Body of pancreas (tissue), 4 donors: ENCODE results near the gene ZFHX2. TPM values are rescaled to one million over a fixed set of nuclear protein-coding genes. Genes with fewer than 3 reads are reported as not detected.
"Not testable (repeated sequence)": the region's sequence is repeated elsewhere in the genome, so short reads cannot be mapped to it uniquely, and the experiment has no call there.

ENCODE experiments used
- ATAC-seq: fragments of 150-250 bp; one replicate; pipeline ENCODE4 v1.9.1; 2016
- DNase-seq, 4 donors: peaks; one replicate each; pipeline ENCODE4 v3.0.0-alpha.2; 2019
- H3K27ac ChIP-seq, 4 donors: fragments of 200-600 bp; sonication (generic); 1 replicate in 3 of 4; 2 replicates in 1 of 4; pipeline versions ENCODE4 v1.5.1 to v1.6.1; 2016 to 2019; ENCODE audit warnings: mild to moderate bottlenecking in 1 of 4, mixed read lengths in 1 of 4, moderate library complexity in 1 of 4
- H3K27me3 ChIP-seq, 2 donors: fragments of 200-600 bp; sonication (generic); one replicate each; pipeline ENCODE4 v1.6.0; 2016; ENCODE audit warnings: mild to moderate bottlenecking in 1 of 2
- H3K36me3 ChIP-seq, 2 donors: fragments of 200-600 bp; sonication (generic); replicated peaks in 1 of 2; 2 replicates each; pipeline ENCODE4 v1.5.1; 2016; ENCODE audit warnings: low read depth in 2 of 2; ENCODE audit not compliant: insufficient read depth in 1 of 2
- H3K4me1 ChIP-seq: fragments of 200-600 bp; sonication (generic); one replicate; pipeline ENCODE4 v1.6.0; 2016
- H3K4me3 ChIP-seq, 2 donors: fragments of 200-600 bp; sonication (generic); 1 replicate in 1 of 2; 2 replicates in 1 of 2; pipeline ENCODE4 v1.5.1; 2016 to 2019
- H3K9me3 ChIP-seq, 3 donors: fragments of 200-600 bp; sonication (generic); 1 replicate in 2 of 3; 2 replicates in 1 of 3; pipeline ENCODE4 v1.5.1; 2016
- CTCF ChIP-seq, 7 experiments: fragments of 450-650 bp in 4 of 7; fragments of 200-600 bp in 3 of 7; sonication (generic) in 3 of 7; IDR thresholded peaks; one replicate each; pipeline ENCODE4 v1.5.1; 2016 to 2019; ENCODE audit warnings: antibody characterized with exemption in 7 of 7
- POLR2A ChIP-seq, 3 donors: fragments of 450-650 bp; IDR thresholded peaks; one replicate each; pipeline ENCODE4 v1.6.1; 2016; ENCODE audit warnings: antibody characterized with exemption in 3 of 3, mild to moderate bottlenecking in 2 of 3
- WGBS, 2 donors: methylation state at CpG; one replicate each; pipeline ENCODE4 v1.1.5; 2017; 5-methylcytosine and 5-hydroxymethylcytosine counted together
- intact Hi-C: fragments of 100-400 bp; cut with DNase I; formaldehyde crosslinking; loops from one replicate; pipeline ENCODE4 v1.15.1; 2023
- total RNA-seq, 2 donors: library from RNA; depleted of rRNA; stranded (reverse); fragments of >200 nt; gene quantifications; one replicate each; pipeline ENCODE4 v1.1.0, GENCODE V29; 2016

The ZFHX2 gene
- total RNA-seq, 2 donors from 2014 or later: 0.33 to 1.6 TPM

DNA sequence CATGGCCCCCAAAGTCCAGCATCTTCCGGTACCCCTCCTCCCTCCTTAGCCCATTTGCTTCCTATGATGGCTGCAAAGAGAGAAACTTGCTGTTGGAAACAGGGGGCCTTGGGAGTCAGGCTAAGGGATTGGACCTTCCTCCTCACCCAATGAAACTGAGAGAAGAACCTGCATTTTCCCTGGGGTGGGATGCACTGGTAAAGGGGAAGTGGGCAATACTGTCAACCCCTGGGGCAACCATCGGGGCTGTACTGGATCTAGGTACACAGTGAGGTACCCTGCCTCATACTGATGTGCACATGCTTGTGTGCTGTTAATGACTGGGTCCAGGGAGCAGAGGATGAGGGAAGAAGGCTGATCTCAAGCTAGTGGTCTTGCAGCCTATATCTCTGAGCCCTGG is 38.0 kb upstream of the ZFHX2 start:
- Histone ChIP-seq H3K27me3 (no peaks in the 10 kb centered on the region), H3K4me1 (peaks cover 20% of the 10 kb centered on the region), H3K36me3 (no peaks in the 10 kb centered on the region), H3K27ac (peak overlapping the region in 3 of 4 donors; percentile 42 to 60 (median 58)), H3K9me3 (no peaks in the 10 kb centered on the region), H3K4me3 (no peak overlapping the region)
- ATAC-seq (no peak), DNase-seq (no peak)
- TF ChIP-seq POLR2A (IDR thresholded peaks at IDR 0.05) (no peak), CTCF (IDR thresholded peaks at IDR 0.05) (no peak)
- intact Hi-C loops: loop anchor here (10.0 kb wide), 2 partner anchors 315 to 345 kb away; no protein-coding TSS in a partner anchor
- 100% methylated on average over 2 of the region's 2 CpGs for WGBS, 2 donors

DNA sequence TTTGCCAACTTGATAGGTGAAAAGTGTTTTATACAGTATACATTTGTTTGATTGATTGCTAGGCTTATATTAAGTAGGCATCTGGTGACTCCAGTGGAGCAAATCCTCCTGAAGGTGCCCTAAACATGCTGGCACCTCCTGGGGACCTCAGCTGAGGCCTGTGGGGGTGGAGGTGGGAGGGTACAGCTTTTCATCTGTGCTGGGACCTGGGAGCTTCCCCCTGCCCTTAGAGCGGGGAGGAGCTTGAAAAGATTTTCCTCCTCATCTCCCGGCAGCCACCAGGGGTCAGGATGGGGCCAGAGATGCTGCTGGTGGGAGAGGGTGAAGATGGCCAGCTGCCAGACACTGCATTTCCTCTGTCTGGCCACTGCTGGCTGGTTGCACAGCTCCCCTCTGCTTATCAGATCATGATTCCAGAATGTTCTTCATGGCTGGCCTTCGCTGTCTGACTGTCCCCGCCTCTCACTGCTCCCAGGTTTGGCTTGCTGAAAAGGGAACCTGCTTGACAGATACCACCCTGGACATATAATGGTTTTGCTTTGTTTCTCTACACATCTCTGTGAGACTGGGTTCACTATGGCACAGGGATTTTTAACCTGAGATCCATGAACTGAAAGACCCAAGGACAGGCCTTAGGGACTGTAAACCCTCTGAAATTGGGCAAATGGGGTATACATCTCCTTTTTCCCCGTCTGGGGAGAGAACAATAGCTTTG is 37.5 kb upstream of the ZFHX2 start:
- peak; percentile 74 to 99 (median 98) for TF ChIP-seq CTCF (IDR thresholded peaks at IDR 0.05)
- TF ChIP-seq POLR2A (IDR thresholded peaks at IDR 0.05): no peak
- Histone ChIP-seq H3K4me1 (peaks cover 20% of the 10 kb centered on the region), H3K36me3 (no peaks in the 10 kb centered on the region), H3K4me3 (no peak overlapping the region), H3K27me3 (no peaks in the 10 kb centered on the region), H3K27ac (peak overlapping the region in 3 of 4 donors; percentile 42 to 60 (median 58)), H3K9me3 (no peaks in the 10 kb centered on the region)
- WGBS, 2 donors: 16 to 20% methylated on average over 5 of the region's 5 CpGs
- intact Hi-C loops: loop anchor here (10.0 kb wide), 2 partner anchors 316 to 346 kb away; no protein-coding TSS in a partner anchor
- ATAC-seq (peak; percentile 100), DNase-seq (peak; percentile 96 to 98 (median 98))

GRCh38 chr14:23584527-23585203 is 33.1 kb upstream of the ZFHX2 start:
- ATAC-seq, H3K27me3 ChIP-seq, DNase-seq, H3K27ac ChIP-seq, H3K36me3 ChIP-seq, H3K4me3 ChIP-seq, H3K9me3 ChIP-seq: not testable (repeated sequence)
- H3K4me1 ChIP-seq: peaks cover 16% of the 10 kb centered on the region
- intact Hi-C loops: loop anchor here (10.0 kb wide), 2 partner anchors 320 to 350 kb away; no protein-coding TSS in a partner anchor
- 58 to 90% methylated on average over 3 to 20 of the region's 26 CpGs for WGBS, 2 donors

- not testable (repeated sequence) for H3K27ac ChIP-seq, DNase-seq, H3K4me3 ChIP-seq, H3K36me3 ChIP-seq, H3K9me3 ChIP-seq, ATAC-seq, H3K4me1 ChIP-seq, H3K27me3 ChIP-seq
- intact Hi-C loops: loop anchor here (10.0 kb wide), 2 partner anchors 321 to 351 kb away; no protein-coding TSS in a partner anchor
- 82 to 83% methylated on average over 22 to 25 of the region's 25 CpGs for WGBS, 2 donors
Observed at GRCh38 chr14:23583761-23584526, 32.4 kb upstream of the ZFHX2 start.

DNA sequence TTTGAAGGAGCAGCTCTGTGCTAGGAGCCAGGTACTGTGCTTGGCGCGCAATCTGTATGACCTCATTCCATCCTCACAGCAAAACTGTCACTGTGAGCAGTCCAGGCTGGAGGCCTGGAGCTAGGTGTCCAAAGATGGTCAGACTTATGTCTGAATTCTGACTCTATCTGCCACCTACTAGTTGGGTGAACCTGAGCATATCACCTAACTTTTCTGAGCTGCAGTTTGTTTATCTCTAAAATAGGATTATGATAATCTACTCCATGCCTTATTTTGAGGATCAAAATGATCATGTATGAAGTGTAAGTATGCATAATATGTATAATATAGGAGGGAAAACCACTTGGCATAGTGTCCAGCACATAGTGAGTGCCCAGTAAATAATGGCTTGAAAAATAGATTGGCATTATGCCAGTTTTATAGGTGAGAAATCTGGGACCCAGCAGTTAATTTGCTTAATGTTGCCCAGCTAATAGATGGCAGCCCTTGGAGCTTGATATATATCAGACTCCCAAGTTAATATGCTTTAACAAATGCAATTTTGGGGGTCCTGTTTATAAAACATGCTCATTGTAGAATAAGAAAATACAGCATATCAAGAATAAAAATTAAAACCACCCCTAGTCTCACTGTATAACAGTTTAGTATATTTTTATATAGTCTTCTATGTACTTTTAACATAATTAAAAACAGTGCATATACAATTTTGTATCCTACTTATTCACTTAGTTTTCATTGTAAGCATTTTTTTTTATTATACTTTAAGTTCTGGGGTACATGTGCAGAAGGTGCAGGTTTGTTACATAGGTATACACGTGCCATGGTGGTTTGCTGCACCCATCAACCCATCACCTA is 31.6 kb upstream of the ZFHX2 start:
- 74 to 76% methylated on average over 1 to 3 of the region's 3 CpGs for WGBS, 2 donors
- no peak for ATAC-seq
- intact Hi-C loops: loop anchor here (10.0 kb wide), 2 partner anchors 322 to 352 kb away; no protein-coding TSS in a partner anchor

More for the DNA sequence above, 31.6 kb upstream of the ZFHX2 start:
- Histone ChIP-seq H3K9me3 (no peaks in the 10 kb centered on the region), H3K4me3 (no peak overlapping the region), H3K4me1 (peaks cover under 1% of the 10 kb centered on the region), H3K27ac (no peak overlapping the region), H3K27me3 (no peaks in the 10 kb centered on the region), H3K36me3 (no peaks in the 10 kb centered on the region)
- no peak for TF ChIP-seq POLR2A (IDR thresholded peaks at IDR 0.05)
- TF ChIP-seq CTCF (IDR thresholded peaks at IDR 0.05): no peak
- DNase-seq: no peak
